Sigmoid colon (tissue), 4 donors: ENCODE results near the gene GPR4.

Experiments used
- POLR2A ChIP-seq, 2 donors: fragments of 450-650 bp; IDR thresholded peaks; one replicate each; pipeline ENCODE4 v1.6.1; 2016; ENCODE audit warnings: antibody characterized with exemption in 2 of 2, mild to moderate bottlenecking in 2 of 2, moderate library complexity in 2 of 2
- POLR2AphosphoS5 ChIP-seq, 4 donors: sonication (generic); formaldehyde crosslinking; IDR thresholded peaks; one replicate each; pipeline ENCODE4 v1.6.1; 2017; ENCODE audit warnings: antibody characterized with exemption in 4 of 4
- TF ChIP-seq, protein P1 (sequence below), 4 experiments: fragments of 450-650 bp in 3 of 4; fragments of 200-600 bp in 1 of 4; IDR thresholded peaks; one replicate each; pipeline ENCODE4 v1.5.1; 2016 to 2019; ENCODE audit warnings: antibody characterized with exemption in 4 of 4, mild to moderate bottlenecking in 3 of 4, moderate library complexity in 2 of 4

DNA sequence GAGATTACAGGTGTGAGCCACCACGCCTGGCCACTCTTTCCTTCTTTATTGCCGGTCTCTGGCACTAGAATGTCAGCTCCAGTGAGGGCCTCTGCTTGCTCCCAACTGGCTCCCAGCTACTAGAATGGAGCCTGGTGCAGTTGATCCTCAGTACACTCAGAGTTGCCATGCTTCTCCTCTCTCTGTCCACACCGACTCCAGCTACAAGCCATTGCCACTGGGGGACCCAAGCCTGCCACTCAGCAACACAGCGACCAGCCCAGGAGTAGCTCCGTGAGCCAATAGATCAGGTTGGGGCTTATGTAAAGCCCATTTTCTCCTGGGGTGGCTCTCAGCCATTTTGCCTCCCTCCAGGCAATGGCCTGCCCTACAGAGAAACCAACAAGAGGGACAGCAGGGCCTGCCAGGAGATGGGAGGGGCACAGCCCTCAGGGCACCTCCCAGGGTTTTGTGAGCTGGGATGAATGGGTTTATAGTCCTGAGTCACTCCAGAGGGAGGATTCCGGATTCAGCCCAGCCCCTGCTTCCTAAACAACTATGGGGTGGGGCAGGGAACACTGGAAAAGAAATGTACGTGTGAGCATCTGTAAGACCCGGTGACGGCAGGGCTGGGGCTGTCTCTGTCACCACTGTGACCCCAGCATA is 53.9 kb downstream of the GPR4 start:
- TF ChIP-seq, protein P1, sequence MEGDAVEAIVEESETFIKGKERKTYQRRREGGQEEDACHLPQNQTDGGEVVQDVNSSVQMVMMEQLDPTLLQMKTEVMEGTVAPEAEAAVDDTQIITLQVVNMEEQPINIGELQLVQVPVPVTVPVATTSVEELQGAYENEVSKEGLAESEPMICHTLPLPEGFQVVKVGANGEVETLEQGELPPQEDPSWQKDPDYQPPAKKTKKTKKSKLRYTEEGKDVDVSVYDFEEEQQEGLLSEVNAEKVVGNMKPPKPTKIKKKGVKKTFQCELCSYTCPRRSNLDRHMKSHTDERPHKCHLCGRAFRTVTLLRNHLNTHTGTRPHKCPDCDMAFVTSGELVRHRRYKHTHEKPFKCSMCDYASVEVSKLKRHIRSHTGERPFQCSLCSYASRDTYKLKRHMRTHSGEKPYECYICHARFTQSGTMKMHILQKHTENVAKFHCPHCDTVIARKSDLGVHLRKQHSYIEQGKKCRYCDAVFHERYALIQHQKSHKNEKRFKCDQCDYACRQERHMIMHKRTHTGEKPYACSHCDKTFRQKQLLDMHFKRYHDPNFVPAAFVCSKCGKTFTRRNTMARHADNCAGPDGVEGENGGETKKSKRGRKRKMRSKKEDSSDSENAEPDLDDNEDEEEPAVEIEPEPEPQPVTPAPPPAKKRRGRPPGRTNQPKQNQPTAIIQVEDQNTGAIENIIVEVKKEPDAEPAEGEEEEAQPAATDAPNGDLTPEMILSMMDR (IDR thresholded peaks at IDR 0.05) = no peak
- TF ChIP-seq POLR2AphosphoS5 (IDR thresholded peaks at IDR 0.05) (no peak), POLR2A (IDR thresholded peaks at IDR 0.05) (no peak)
